HTERT RPE-1 (cell line): ENCODE data around the gene RAB6C.
"Not testable (repeated sequence)": the region's sequence is repeated elsewhere in the genome, so short reads cannot be mapped to it uniquely, and the experiment has no call there.

Source experiments
- in situ Hi-C: fragments of 300-500 bp; cut with MboI; formaldehyde crosslinking; loops from 4 replicates; pipeline ENCODE4 v1.14.3; 2020; ENCODE audit warnings: low sequenced_read_pairs

The RAB6C gene

DNA sequence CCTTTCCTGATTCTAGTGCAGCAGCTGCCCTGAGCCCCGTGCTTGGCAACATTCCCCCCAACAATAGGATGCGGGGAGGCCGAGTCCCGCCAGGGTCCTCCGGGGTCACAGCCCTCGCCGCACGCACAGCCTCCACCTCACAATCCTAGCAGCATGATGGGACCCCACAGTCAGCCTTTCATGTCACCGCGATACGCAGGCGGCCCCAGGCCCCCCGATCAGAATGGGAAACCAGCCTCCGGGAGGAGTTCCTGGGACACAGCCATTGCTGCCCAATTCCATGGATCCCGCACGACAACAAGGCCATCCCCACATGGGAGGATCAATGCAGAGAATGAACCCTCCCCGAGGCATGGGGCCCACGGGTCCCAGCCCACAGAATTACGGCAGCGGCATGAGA, 13.7 kb downstream of the RAB6C start:
- in situ Hi-C loops = not testable (repeated sequence)

DNA sequence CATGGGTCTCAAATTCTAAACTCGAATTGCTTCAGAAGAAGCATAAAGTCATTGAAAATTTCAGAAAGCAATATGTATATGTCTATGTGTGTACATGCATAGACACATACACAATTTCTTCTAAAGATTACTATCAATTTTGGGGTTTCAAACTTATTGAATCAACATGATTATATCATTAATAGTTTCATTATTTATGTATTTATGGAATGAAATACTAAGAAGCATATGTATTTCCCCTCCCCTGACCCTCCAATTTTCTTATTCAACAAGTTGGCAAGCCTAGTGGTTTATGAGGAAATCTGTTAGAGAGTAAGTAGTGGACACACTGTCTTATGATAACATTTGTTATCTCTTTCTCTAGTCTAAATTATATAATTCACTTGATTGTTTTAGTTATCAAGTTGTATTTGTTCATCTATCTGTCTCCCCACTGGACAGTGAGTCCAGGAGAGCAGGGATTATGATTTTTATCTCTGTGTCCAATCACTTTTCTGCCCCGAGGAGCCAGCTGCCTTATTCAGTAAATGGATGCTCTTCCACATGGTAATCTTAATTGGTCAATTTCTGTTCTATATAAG, 17.3 kb downstream of the RAB6C start:
- in situ Hi-C loops = not testable (repeated sequence)

DNA sequence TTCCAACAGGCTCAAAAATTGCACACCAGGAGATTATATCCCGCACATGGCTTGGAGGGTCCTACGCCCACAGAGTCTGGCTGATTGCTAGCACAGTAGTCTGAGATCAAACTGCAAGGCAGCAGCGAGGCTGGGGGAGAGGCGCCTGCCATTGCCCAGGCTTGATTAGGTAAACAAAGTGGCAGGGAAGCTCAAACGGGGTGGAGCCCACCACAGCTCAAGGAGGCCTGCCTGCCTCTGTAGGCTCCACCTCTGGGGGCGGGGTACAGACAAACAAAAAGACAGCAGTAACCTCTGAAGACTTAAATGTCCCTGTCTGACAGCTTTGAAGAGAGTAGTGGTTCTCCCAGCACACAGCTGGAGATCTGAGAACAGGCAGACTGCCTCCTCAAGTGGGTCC, 19.3 kb downstream of the RAB6C start:
- in situ Hi-C loops = not testable (repeated sequence)

DNA sequence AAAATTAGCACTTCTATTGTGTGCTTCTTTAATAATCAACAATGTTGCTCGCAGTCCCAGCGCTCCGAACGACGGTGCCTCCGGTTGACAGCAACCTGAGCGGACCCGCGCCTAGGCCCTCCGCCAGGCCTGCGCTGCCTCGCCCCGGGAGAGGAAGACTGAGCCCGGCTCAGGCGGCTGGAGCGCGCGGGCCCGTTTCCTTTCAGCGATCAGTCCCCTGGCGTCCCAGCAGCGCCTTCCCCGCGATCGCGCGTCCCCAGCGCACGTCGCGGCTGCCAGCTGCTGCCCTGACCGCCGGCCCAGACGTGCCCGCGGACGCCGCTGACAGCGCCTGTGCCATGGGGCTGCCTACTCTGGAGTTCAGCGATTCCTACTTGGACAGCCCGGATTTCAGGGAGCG, 26.4 kb downstream of the RAB6C start:
- in situ Hi-C loops = not testable (repeated sequence)

DNA sequence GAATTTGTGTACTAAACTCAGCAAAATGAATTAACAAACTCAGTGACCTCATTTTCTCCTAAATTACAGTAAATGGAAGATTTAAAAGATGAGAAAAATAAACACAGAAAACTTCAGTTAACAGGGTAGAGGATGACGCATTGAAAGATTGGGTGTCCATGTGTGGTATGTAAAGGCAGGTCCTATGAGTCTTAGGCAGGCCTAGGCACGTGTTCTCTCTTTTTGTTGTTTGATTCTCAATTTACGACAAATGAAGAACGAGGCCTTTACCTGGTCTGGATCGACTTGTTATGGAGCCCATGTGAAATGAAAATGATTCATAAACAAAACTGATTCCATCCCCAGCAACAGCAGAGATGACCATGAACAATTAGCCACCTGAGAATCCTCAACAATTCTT, 37.2 kb downstream of the RAB6C start:
- in situ Hi-C loops = not testable (repeated sequence)

DNA sequence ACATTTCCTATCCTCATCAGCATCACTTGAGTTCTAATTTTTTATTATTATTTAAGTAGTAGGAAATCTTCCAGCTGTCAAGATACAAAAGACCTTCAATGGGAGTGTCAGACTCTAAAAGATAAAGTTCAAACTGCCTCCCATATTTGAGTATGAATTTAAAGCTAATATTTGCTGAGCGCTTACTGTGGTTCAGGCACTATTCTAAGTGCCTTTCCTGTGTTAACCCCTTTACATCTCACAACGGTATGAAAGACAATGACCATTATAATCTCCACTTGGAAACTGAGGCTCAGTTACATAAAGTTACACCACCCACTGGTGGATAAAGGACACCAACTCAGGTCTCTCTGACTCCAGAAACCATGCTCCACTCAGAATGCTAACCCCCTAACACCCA, 39.9 kb downstream of the RAB6C start:
- in situ Hi-C loops = no loop called here

DNA sequence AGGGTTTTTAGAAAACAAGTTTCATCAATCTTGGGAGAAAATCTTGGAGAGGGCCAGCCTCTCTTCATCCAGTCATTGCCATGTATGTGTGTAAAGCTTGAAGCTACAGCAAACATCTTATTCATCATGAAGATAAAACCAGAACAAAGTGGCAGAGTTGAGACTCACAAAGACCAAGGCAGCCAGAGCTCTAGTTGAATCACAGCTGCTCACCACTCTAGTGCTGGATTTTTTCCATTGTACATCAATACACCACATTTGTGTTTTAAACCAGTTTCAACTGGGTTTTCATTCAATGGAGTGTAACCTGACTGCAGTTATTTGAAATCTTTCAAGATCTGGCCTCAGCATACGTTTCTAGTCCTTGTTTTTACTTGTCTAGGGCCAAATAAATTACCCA, 40.6 kb downstream of the RAB6C start:
- in situ Hi-C loops = not testable (repeated sequence)

DNA sequence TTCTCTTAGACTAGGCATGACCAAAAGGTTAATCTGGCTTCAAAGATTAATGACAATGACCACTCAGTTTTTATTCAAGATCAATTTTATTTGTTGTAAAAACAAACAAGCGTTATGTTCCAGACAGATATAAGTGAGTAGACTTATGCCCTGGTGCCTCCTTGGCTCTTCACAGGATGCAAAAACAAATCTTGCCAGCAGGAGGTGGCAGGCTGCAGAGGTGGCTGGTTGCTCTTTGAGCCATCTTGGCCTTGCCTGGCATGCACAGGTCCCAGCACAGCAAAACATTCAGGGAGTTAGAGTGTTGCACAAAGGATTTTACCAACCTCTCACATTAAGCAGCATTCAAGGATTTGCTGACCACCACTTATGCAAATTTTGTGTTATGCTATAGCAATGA, 46.5 kb downstream of the RAB6C start:
- in situ Hi-C loops = not testable (repeated sequence)
